H1 (cell line): ENCODE measurements around the gene FARSB. TPM values are rescaled to one million over a fixed set of nuclear protein-coding genes. Genes with fewer than 3 reads are reported as not detected.

ENCODE experiments used
- polyA plus RNA-seq, 7 experiments: library from polyadenylated mRNA; depleted of rRNA in 3 of 7; stranded (reverse) in 5 of 7; unstranded in 2 of 7; fragments of >200 nt in 5 of 7; fragments of 200-250 nt in 2 of 7; gene quantifications; 1 replicate in 5 of 7; 2 replicates in 1 of 7; 4 replicates in 1 of 7; pipeline versions ENCODE4 v1.2.1 to v1.2.3, GENCODE V29; 2011 to 2013; ENCODE audit warnings: missing spikeins in 2 of 7, mixed read lengths in 2 of 7
- total RNA-seq: library from RNA; stranded (reverse); fragmentation: NEBNext Ultra II Directional; extraction: Animal tissue kit (Norgen Biotek cat#: 25700); gene quantifications from 2 replicates; pipeline ENCODE4 v1.2.1, GENCODE V29; 2021
- TF ChIP-seq, protein P1 (sequence below): IDR thresholded peaks from 2 replicates; pipeline ENCODE4 v1.6.1; 2012; ENCODE audit warnings: low read length, inconsistent platforms

The FARSB gene
- total and polyA plus RNA-seq, 2 of the 8 experiments (the other 6 are each of a cell fraction or from before 2014, with no cell fraction given) = 21.0 to 37.9 TPM

DNA sequence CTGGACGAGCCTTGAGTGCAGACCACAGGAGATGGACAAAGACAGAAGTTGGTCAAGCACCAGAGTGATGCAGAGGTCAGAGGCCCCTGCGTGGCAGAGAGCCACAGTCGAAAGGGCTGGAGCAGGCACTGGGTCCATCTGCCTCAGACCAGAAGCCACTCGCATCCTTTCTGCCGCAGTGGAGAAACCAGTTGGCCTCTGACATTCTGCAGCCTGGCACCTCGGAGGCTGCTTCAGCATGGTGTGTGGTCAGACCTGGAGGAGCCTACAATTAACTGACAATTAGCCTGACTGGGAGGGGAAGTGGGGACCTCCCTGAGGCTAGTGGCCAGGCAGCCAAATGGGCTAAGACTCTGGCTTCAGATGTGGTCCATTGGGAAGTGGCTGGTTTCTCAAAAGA lies 120.4 kb downstream of the FARSB start (continued):
- TF ChIP-seq, protein P1, sequence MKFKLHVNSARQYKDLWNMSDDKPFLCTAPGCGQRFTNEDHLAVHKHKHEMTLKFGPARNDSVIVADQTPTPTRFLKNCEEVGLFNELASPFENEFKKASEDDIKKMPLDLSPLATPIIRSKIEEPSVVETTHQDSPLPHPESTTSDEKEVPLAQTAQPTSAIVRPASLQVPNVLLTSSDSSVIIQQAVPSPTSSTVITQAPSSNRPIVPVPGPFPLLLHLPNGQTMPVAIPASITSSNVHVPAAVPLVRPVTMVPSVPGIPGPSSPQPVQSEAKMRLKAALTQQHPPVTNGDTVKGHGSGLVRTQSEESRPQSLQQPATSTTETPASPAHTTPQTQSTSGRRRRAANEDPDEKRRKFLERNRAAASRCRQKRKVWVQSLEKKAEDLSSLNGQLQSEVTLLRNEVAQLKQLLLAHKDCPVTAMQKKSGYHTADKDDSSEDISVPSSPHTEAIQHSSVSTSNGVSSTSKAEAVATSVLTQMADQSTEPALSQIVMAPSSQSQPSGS = no peak
